ENCODE measurements around the gene PIK3R1.

PIK3R1 gene

DNA sequence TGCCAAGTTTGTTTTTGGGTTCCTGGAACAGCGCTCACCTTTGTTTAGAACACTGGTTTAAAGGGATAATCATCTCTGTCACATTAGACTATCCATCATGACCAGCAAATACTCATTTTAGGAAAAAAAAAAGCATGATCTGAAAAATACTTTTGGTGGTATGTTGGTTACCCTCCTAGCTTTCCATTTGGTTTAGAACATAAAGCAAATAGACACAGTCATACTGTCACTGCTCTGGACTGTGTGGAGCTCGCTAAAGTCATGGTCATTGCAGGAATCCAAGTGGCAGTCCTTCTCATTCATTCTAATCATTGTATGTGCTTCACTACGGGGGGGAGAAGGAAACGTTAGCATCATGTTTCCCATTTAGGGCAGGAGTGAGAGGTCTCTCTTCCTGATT, 83.5 kb downstream of the PIK3R1 start:
- no peak for DNase-seq

DNA sequence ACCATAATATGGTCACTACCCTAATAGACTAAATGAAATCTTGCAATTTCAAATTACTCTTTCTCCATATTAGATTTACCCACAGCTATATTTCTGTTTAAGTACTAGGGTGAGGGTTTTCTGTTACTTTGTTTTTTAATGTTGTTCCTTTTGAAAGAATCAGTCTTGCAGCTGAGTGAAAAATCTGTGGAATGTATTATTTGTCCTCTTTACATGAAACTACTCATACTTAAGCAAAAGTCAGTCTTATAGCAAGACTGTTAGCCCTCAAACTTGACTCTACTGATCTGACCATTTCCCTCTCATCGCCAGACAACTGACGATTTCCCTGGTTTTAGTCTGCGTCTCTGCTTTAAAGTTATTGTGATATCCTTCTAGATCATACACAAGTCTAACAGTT, 84.0 kb downstream of the PIK3R1 start:
- DNase-seq = no peak

DNA sequence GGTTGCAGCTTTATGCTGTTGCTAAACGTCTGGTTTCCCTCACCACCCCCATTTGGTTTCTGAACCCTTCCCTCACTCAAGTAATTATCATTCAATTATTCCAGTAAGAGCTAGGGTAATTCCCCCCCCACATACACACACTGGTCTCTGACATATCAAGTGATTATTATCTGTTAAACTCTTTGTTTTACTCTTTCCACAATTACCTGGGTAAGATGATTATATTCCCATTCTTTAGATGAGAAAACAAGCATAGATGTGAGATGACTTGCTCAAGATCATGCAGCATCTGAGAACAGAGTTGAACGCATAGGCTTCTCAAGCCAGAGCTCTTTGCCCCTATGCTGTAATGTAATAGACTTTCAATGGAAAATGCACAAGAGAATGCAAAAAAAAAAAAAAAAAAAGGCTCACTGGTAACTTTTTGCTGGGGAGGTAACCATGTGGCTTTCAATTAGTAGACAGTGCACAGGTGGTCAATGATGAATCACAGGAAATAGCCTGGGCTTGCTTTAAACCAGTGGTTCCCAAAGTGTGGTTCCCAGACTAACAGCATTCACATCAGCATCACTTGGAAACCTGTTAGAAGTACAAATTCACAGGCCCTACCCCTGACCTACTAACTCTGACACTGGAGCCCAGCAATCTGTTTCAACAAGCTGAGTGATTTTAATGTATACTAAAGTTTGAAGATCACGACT, 87.6 kb downstream of the PIK3R1 start:
- no peak for DNase-seq

GRCh38 chr5:68303754-68304420, 88.3 kb downstream of the PIK3R1 start:
- no peak for DNase-seq

DNA sequence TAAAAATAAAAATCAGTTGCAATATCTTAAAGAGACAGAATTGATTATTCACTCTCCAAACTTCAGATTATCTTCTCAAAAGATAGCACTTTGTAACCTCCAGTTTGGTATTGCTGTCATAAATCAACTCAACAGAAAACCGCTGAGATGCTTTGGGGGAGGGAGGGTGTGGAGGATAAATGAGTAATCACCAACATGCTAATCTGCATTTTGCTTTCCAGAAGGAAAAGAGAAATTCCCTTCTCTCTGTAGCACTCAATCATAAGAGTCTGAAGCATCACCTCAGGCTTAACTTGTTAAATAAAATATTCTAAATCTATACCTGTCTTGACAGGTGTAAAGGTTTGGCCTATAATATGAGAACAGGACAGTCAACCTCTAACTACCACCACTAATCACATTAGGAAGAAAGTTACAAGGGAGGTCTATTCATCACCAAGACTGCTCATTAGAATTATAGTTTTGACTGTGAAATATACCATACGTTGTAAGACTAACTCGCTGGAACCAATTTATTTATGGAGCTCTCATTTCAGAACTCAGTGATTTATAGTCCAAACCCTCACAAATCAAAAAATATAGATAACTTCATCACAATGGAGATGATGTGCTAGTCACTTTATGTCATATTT, 89.0 kb downstream of the PIK3R1 start:
- no peak for DNase-seq

- no peak for DNase-seq
Observed at GRCh38 chr5:68305223-68305870, 89.8 kb downstream of the PIK3R1 start.

- no peak for DNase-seq
Observed at GRCh38 chr5:68306361-68307014, 90.9 kb downstream of the PIK3R1 start.

DNA sequence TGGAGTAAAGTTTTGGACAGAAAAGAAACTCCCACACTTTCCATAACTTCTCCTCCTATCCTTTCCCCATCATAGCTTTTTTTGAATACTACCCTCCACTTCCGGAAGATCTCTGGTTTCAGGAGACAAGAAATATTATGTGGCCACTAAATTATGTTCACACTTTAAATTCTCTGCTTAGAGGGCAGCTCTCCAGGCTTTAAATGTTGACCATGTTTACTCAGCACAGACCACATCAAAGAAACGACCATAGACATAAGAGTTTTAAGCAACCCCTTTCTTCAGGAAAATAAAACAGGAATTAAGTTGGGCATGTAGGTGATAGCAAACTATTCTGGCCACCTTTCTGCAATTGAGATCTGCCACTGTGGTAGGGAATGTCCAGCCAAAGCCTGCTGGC, 97.8 kb downstream of the PIK3R1 start:
- no peak for DNase-seq

- DNase-seq = no peak
Observed at GRCh38 chr5:68314465-68314864, 98.9 kb downstream of the PIK3R1 start.

DNA sequence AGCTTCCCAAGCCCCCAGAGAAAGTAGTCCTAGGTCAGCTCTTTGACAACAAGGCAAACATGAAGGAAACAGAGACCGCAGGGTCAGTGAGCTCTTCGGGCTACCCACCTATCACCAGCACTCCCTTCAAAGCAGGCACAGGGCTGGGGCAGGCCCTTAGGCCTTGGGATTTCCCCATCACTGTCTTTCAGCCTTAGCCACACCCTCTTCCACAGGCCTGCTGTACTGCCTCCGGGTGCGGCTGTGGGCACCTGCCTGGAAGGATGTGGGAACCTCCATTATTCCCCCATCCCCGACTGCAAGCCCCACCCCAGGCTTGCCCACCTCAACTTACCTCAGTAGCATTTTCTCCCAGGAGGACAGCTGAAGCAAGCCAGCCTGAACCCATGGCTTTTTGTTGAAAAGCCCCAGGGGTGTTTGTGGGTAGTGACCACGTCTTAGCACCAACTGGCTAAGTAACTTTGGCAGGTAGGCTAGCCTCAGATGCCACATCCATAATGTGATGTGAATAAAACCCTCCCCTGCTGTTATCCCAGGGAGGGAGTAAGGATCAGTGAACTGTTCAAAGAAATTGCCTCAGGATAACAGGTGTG, 100.2 kb downstream of the PIK3R1 start:
- peak; percentile 23 for DNase-seq

DNA sequence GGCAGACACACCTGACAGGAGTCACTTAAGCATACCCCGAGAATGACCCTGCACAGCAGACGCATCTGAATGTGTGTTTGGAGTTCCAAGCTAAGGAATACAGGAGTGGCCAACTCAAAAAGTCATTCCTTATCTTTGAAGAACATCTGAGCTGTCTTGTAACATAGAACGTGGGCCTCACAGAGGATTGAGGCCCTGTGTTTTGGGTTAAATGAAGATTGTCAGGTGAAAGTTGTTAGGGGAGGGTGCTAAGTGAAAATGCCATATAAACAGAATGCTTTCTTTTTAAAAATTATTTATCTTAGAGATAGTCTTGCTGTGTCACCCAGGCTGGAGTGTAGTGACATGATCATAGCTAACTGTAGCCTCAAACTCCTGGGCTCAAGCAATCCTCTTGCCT, 100.9 kb downstream of the PIK3R1 start:
- no peak for DNase-seq

GRCh38 chr5:68317646-68318045, 102.1 kb downstream of the PIK3R1 start:
- no peak for DNase-seq

DNA sequence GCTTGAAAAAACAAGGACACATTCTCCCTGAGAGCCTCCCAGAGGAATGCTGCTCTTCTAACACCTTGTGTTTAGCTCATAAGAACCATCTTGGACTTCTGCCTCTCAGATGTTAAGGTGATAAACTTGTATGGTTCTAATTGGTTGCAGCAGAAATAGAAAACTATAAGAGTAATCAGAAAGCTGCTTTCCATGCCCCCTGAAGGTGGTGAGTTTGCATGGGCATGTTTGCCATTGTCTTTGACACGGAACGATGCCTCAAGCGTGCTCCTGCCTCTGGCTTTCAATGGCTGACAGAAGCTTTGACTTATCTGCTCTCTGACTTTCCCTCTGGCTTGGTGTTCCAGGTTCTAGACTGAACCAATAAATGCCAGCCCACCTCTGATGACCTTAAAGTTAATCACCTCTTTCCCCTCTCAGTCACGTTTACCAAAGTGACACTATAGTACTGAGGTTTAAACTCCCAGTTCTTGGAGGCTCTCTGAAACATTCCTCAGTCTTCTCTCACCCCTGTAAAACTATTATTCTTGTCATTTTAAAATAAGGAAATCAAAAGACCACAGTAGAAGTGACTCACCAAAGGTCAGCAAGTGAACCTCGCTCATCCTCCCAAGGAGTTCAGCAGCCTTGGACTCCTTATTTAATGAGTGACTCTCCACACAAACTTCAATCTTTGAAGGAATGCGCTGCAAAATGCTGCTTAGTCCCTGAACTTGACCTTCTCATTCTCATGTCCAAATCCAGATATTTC, 103.6 kb downstream of the PIK3R1 start:
- DNase-seq = no peak

- DNase-seq = no peak
Observed at GRCh38 chr5:68319706-68320412, 104.3 kb downstream of the PIK3R1 start.

- no peak for DNase-seq
Observed at GRCh38 chr5:68320413-68320986, 104.9 kb downstream of the PIK3R1 start.

DNA sequence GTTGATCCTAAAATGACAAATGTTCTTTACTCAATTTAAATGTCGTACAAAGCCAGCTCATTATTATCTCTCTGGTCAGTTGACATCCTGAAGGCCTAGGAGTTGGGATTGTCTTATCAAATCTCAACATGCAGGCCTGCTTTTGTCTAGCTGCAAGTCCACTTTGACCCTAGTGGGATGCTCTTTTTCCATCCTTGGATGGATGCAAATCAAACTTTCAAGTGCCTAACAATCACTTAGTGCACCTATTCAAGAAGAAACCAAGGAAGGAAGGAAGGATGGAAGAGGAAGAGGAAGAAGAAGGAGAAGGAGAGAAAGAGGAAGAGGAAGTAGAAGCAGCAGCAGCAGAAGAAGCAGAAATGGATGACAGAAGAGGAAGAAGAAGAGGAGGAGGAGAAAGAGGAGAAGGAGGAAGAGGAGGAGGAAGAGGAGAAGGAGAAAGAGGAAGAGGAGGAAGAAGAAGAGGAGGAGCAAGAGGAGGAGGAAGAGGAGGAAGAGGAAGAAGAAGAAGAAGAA, 109.6 kb downstream of the PIK3R1 start:
- DNase-seq = no peak

- DNase-seq = no peak
Observed at GRCh38 chr5:68329554-68330255, 114.1 kb downstream of the PIK3R1 start.

GRCh38 chr5:68330574-68330973, 115.0 kb downstream of the PIK3R1 start:
- no peak for DNase-seq

DNA sequence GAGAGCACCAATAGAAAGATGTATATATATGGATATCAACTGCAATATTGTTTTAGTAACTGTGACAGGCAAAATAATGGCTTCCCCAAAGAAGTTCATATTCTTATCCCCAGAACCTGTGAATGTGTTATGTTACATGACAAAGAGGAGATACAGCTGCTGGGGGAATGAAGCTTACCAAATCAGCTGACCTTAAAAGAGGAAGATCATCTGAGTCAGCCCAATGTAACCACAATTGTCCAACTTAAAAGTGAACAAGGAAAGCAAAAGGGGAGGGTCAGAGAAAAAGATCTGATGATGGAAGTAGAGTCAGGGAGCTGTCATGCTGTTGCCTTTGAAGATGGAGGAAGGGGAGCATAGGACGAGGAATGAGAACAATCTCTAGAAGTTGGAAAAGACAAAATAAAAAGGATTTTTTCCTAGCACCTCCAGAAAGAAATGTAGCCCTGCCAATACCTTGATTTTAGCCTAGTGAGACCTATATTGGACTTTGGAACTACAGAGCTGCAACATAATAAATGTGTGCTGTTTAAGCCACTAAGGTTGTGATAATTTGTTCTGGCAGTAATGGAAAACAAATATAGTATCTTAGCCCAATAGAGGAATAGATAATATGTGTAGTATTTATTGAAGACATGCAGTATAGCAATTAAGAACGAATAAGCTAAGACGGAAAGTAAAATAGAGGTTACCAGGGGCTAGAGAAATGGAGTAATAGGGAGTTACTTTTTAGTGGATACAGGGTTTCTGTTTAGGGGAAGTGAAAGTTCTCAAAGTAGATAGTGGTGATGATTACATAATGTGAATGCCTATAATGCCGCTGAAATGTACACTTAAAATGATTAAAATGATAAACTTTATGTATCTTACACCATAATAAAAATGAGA, 115.9 kb downstream of the PIK3R1 start:
- DNase-seq = no peak

Measured in central memory CD4-positive, alpha-beta T cell (primary cell).